ENCODE data around the gene PRKRA.

- TF ChIP-seq TAF1 (IDR thresholded peaks at IDR 0.05; ENCODE audit: borderline replicate concordance, insufficient read depth, low read length) = no peak
- TF ChIP-seq REST (IDR thresholded peaks at IDR 0.05; ENCODE audit: insufficient read depth in 1 of 2, low read depth in 2 of 2, low read length in 2 of 2) = no peak
- TF ChIP-seq POLR2AphosphoS5 (IDR thresholded peaks at IDR 0.05; ENCODE audit: low read depth, low read length) = no peak
- TF ChIP-seq SIN3A (IDR thresholded peaks at IDR 0.05; ENCODE audit: borderline replicate concordance, insufficient read depth, low read length) = no peak
These were observed 32.5 kb downstream of the PRKRA start for GRCh38 chr2:178418426-178418825.
